HepG2 (cell line): ENCODE data around the gene SSC5D. TPM values are rescaled to one million over a fixed set of nuclear protein-coding genes. Genes with fewer than 3 reads are reported as not detected.

Experiments used
- ATAC-seq: fragments of 200-7000 bp; cut with Tn5 transposase; 3 replicates; pipeline ENCODE4 v1.9.1; 2020; ENCODE audit warnings: mild to moderate bottlenecking, moderate library complexity
- BruUV-seq: library from RNA; stranded (reverse); fragments of 400-500 nt; replicated peaks from 2 replicates; lab custom pipeline; 2021; lab: Mats Ljungman, UMichigan
- CTCF ChIA-PET: fragments of 300-600 bp; formaldehyde crosslinking; extraction: SDS; loops from one replicate; lab custom pipeline; 2021; ENCODE audit warnings: low total read pairs, inconsistent platforms, low intra/inter-chr PET ratio; lab: Yijun Ruan, JAX
- POLR2A ChIA-PET: fragments of 350-600 bp; sonication (Branson Sonifier 250); formaldehyde crosslinking; loops from one replicate; lab custom pipeline; 2020; ENCODE audit warnings: antibody characterized with exemption, inconsistent platforms; lab: Yijun Ruan, JAX
- DNase-seq: peaks from one replicate; pipeline ENCODE4 v3.0.0-alpha.2; 2015; ENCODE audit warnings: low spot score
- FAIRE-seq: peaks from 3 replicates; lab custom pipeline; 2011; peaks lifted over from hg19 to GRCh38; lab: Jason Lieb, UNC
- H2AFZ ChIP-seq: one replicate; pipeline ENCODE4 v1.6.1; 2011; ENCODE audit warnings: low read length, inconsistent platforms
- H3K27ac ChIP-seq: fragments of 300-600 bp; 3 replicates; pipeline ENCODE4 v1.8.0; 2011; ENCODE audit warnings: mixed run types, mild to moderate bottlenecking, mixed read lengths, low read length, inconsistent platforms; ENCODE audit not compliant: insufficient read depth; ENCODE audit errors: extremely low read length
- H3K27me3 ChIP-seq, 2 experiments: fragments of 200-600 bp in 1 of 2; 2 replicates in 1 of 2; 3 replicates in 1 of 2; pipeline versions ENCODE4 v1.6.0 to v1.8.0; 2011; ENCODE audit warnings: low read length in 2 of 2, mild to moderate bottlenecking in 2 of 2, moderate library complexity in 2 of 2, inconsistent platforms in 1 of 2; ENCODE audit not compliant: insufficient read depth in 2 of 2, control insufficient read depth in 1 of 2
- H3K36me3 ChIP-seq, 2 experiments: fragments of 200-600 bp in 1 of 2; replicated peaks in 1 of 2; 2 replicates in 1 of 2; 3 replicates in 1 of 2; pipeline versions ENCODE4 v1.5.1 to v1.8.0; 2011; ENCODE audit warnings: low read length in 2 of 2, inconsistent platforms in 1 of 2; ENCODE audit not compliant: insufficient read depth in 2 of 2, control insufficient read depth in 1 of 2
- H3K4me1 ChIP-seq: 2 replicates; pipeline ENCODE4 v1.5.1; 2012; ENCODE audit warnings: low read length, inconsistent platforms; ENCODE audit not compliant: insufficient read depth
- H3K4me2 ChIP-seq: 2 replicates; pipeline ENCODE4 v1.6.0; 2011; ENCODE audit warnings: low read depth, low read length, inconsistent platforms
- H3K4me3 ChIP-seq, 3 experiments: fragments of 200-600 bp in 1 of 3; sonication (generic), shearing (Covaris generic) in 1 of 3; replicated peaks in 1 of 3; 2 replicates each; pipeline ENCODE4 v1.5.1; 2011 to 2016; ENCODE audit warnings: low read length in 3 of 3, inconsistent platforms in 2 of 3, low read depth in 2 of 3, mild to moderate bottlenecking in 2 of 3, control low read depth in 1 of 3, mixed read lengths in 1 of 3; ENCODE audit not compliant: insufficient read depth in 1 of 3
- H3K79me2 ChIP-seq: one replicate; pipeline ENCODE4 v1.6.1; 2011; ENCODE audit warnings: low read length, inconsistent platforms; ENCODE audit not compliant: insufficient read depth
- H3K9ac ChIP-seq: 2 replicates; pipeline ENCODE4 v1.6.0; 2011; ENCODE audit warnings: mild to moderate bottlenecking, low read depth, low read length, inconsistent platforms; ENCODE audit not compliant: insufficient read depth
- H3K9me3 ChIP-seq: 2 replicates; pipeline ENCODE4 v1.5.1; 2012; ENCODE audit warnings: mild to moderate bottlenecking, low read length
- H4K20me1 ChIP-seq: 2 replicates; pipeline ENCODE4 v1.6.0; 2011; ENCODE audit warnings: inconsistent platforms, mild to moderate bottlenecking, low read length, moderate library complexity; ENCODE audit not compliant: insufficient read depth
- ARID3A ChIP-seq: IDR thresholded peaks from 2 replicates; pipeline ENCODE4 v1.6.1; 2012; ENCODE audit warnings: low read depth, low read length, improper control_type of control experiment
- ATAD3A ChIP-seq: sonication (generic); formaldehyde crosslinking; IDR thresholded peaks from 2 replicates; pipeline ENCODE4 v1.4.0; 2020; ENCODE audit warnings: missing genetic modification reagents
- ATF6 ChIP-seq: sonication (generic); formaldehyde crosslinking; conservative IDR thresholded peaks from 2 replicates; pipeline ENCODE4 v1.4.0; 2020; ENCODE audit warnings: missing genetic modification reagents
- DPF2 ChIP-seq: sonication (generic); formaldehyde crosslinking; IDR thresholded peaks from 2 replicates; pipeline ENCODE4 v1.4.0; 2020; ENCODE audit warnings: mild to moderate bottlenecking, low read depth, missing genetic modification reagents, borderline replicate concordance
- EZH2 ChIP-seq: conservative IDR thresholded peaks from 2 replicates; pipeline ENCODE4 v1.6.1; 2012; ENCODE audit warnings: mild to moderate bottlenecking, low read depth, low read length, moderate library complexity
- KLF13 ChIP-seq: sonication (generic); formaldehyde crosslinking; IDR thresholded peaks from 2 replicates; pipeline ENCODE4 v1.4.0; 2020; ENCODE audit warnings: mild to moderate bottlenecking, missing genetic modification reagents
- PHF20 ChIP-seq: sonication (generic); formaldehyde crosslinking; IDR thresholded peaks from 2 replicates; pipeline ENCODE4 v1.5.0; 2020; ENCODE audit warnings: mild to moderate bottlenecking, missing genetic modification reagents
- POLR2G ChIP-seq: fragments of 200-400 bp; formaldehyde crosslinking; IDR thresholded peaks from 2 replicates; pipeline ENCODE4 v1.6.1; 2018; ENCODE audit warnings: mild to moderate bottlenecking, low read depth, low read length, moderate library complexity
- SOX13 ChIP-seq, 3 experiments: fragments of 450-650 bp in 1 of 3; sonication (generic) in 1 of 3; formaldehyde crosslinking in 1 of 3; IDR thresholded peaks in 2 of 3; conservative IDR thresholded peaks in 1 of 3; 2 replicates each; pipeline versions ENCODE4 v1.5.0 to v1.6.1; 2016 to 2020; ENCODE audit warnings: antibody characterized with exemption in 1 of 3, mild to moderate bottlenecking in 1 of 3, missing compliant biosample characterization in 1 of 3, missing genetic modification reagents in 1 of 3, moderate library complexity in 1 of 3
- ZNF225 ChIP-seq: sonication (generic); formaldehyde crosslinking; IDR thresholded peaks from 2 replicates; pipeline ENCODE4 v1.4.0; 2020; ENCODE audit warnings: mild to moderate bottlenecking, missing genetic modification reagents
- ZNF740 ChIP-seq: sonication (generic); formaldehyde crosslinking; IDR thresholded peaks from 2 replicates; pipeline ENCODE4 v1.4.0; 2020; ENCODE audit warnings: missing genetic modification reagents
- ZNF770 ChIP-seq: sonication (generic); formaldehyde crosslinking; IDR thresholded peaks from 2 replicates; pipeline ENCODE4 v1.5.0; 2020; ENCODE audit warnings: mild to moderate bottlenecking, missing genetic modification reagents
- WGBS: methylation state at CpG from one replicate; pipeline ENCODE4 v1.1.6; 2017; ENCODE audit warnings: low lambda C conversion rate; 5-methylcytosine and 5-hydroxymethylcytosine counted together
- in situ Hi-C: cut with HindIII; loops from 2 replicates; pipeline ENCODE4 v1.10.0; 2017; ENCODE audit warnings: low pct_unique_long_range_greater_than_20kb; ENCODE audit not compliant: extremely low pct_ligation_motif_present
- intact Hi-C: fragments of 100-400 bp; cut with micrococcal nuclease; formaldehyde crosslinking; loops from one replicate; pipeline ENCODE4 v1.10.0; 2022; ENCODE audit not compliant: unreplicated experiment
- polyA plus RNA-seq, 8 experiments: library from polyadenylated mRNA; depleted of rRNA in 3 of 8; stranded (reverse) in 7 of 8; unstranded in 1 of 8; fragments of >200 nt; fragmentation: Illumina TruSeq in 4 of 8; extraction: Trizol in 4 of 8; gene quantifications; 2 replicates each; pipeline versions ENCODE4 v1.2.1 to v1.2.3, GENCODE V29; 2011 to 2016; ENCODE audit warnings: low read depth in 4 of 8, missing spikeins in 1 of 8, mixed read lengths in 1 of 8; ENCODE audit not compliant: insufficient read depth in 1 of 8
- total RNA-seq, 5 experiments: library from RNA; depleted of rRNA; stranded (reverse); fragments of >200 nt; fragmentation: Illumina TruSeq; extraction: Trizol; gene quantifications; 2 replicates each; pipeline ENCODE4 v1.2.3, GENCODE V29; 2016; ENCODE audit warnings: low read depth in 1 of 5

SSC5D gene
- total and polyA plus RNA-seq, 2 of the 13 experiments (the other 11 are each of a cell fraction or from before 2014, with no cell fraction given): not detected

GRCh38 chr19:55449469-55449868 is 38.8 kb upstream of the SSC5D start (continued):
- no peak for TF ChIP-seq ATF6 (CRISPR knock-in tag)
- TF ChIP-seq KLF13: no peak
- TF ChIP-seq ZNF740 (CRISPR knock-in tag): no peak
- TF ChIP-seq ARID3A: no peak
- TF ChIP-seq, all 625 proteins: peak for 0

- no peak overlapping the region for H2AFZ ChIP-seq
- H3K27ac ChIP-seq: no peak overlapping the region
- intact Hi-C loops (no loop called here), in situ Hi-C loops (no loop called here)
- WGBS: 15% methylated on average over 31 of the region's 80 CpGs
- H3K4me1 ChIP-seq: peaks cover 14% of the 10 kb centered on the region
- peaks cover 10% of the 10 kb centered on the region; the same call in 1 of the 2 replicates for H4K20me1 ChIP-seq
- no peaks in the 10 kb centered on the region for H3K9me3 ChIP-seq
- ChIA-PET CTCF (no interaction called here), POLR2A (interaction anchor here (0.7 to 3.3 kb wide), 2 partner anchors 44 kb away, joined by 4 to 11 read pairs; partner anchors contain the start of gene UBE2S)
- no peaks in the 10 kb centered on the region for H3K79me2 ChIP-seq
- peak; percentile 29 for ATAC-seq
- peaks cover 0 to 6% of the 10 kb centered on the region in 2 experiments; a peak in 2 of 5 replicates for H3K36me3 ChIP-seq
- H3K4me3 ChIP-seq: peak overlapping the region; percentile 4 to 31 (median 23); a peak in 2 of 6 replicates
- BruUV-seq: no TSS peak
- H3K27me3 ChIP-seq: peaks cover 0 to 25% of the 10 kb centered on the region in 2 experiments; a peak in 4 of 5 replicates
- no peak overlapping the region for H3K9ac ChIP-seq
- H3K4me2 ChIP-seq: peak overlapping the region; percentile 36; the same call in 1 of the 2 replicates
- no peak for DNase-seq
- FAIRE-seq: no peak
- TF ChIP-seq SOX13 (IDR thresholded peaks at IDR 0.05) (no peak), SOX13 (CRISPR knock-in tag; conservative IDR thresholded peaks at IDR 0.05 in 1 of 2, IDR thresholded peaks at IDR 0.05 in 1 of 2) (no peak), EZH2 (peak; percentile 88), DPF2 (CRISPR knock-in tag) (no peak), ZNF770 (CRISPR knock-in tag) (no peak), ZNF225 (CRISPR knock-in tag) (no peak), ATAD3A (CRISPR knock-in tag) (no peak), PHF20 (CRISPR knock-in tag) (no peak), POLR2G (0 out of 2 replicates have a peak, but pooled peaks have one; percentile 6)
These were observed 36.9 kb upstream of the SSC5D start for GRCh38 chr19:55451163-55451964.
